HFF-Myc (cell line): ENCODE results near the gene CYP2W1.
A peak's percentile ranks its signal among the peaks of the same experiment; 100 is the strongest.

Experiments used
- DNase-seq: peaks from one replicate; pipeline ENCODE4 v3.0.0-alpha.2; 2011; ENCODE audit warnings: low read depth; ENCODE audit errors: extremely low read depth
- H3K4me3 ChIP-seq: replicated peaks from 2 replicates; pipeline ENCODE4 v1.5.1; 2011; ENCODE audit warnings: low read depth, mild to moderate bottlenecking, control low read depth, low read length
- CTCF ChIP-seq: IDR thresholded peaks from 2 replicates; pipeline ENCODE4 v1.5.1; 2012; ENCODE audit warnings: mild to moderate bottlenecking, low read depth, low read length, control low read depth; ENCODE audit errors: missing control alignments

CYP2W1 gene

GRCh38 chr7:969403-969802, 13.6 kb upstream of the CYP2W1 start:
- no peak overlapping the region for H3K4me3 ChIP-seq
- TF ChIP-seq CTCF: no peak
- no peak for DNase-seq

- H3K4me3 ChIP-seq: no peak overlapping the region
- DNase-seq: no peak
- no peak for TF ChIP-seq CTCF
These were observed 12.2 kb upstream of the CYP2W1 start for GRCh38 chr7:970744-971143.

GRCh38 chr7:972110-972509, 10.9 kb upstream of the CYP2W1 start:
- H3K4me3 ChIP-seq: no peak overlapping the region
- no peak for DNase-seq

GRCh38 chr7:972676-973309, 10.2 kb upstream of the CYP2W1 start:
- no peak for TF ChIP-seq CTCF
- H3K4me3 ChIP-seq: no peak overlapping the region
- no peak for DNase-seq

More at GRCh38 chr7:972110-972509, 10.9 kb upstream of the CYP2W1 start:
- TF ChIP-seq CTCF: no peak

GRCh38 chr7:973312-973711, 9.7 kb upstream of the CYP2W1 start:
- H3K4me3 ChIP-seq: no peak overlapping the region
- TF ChIP-seq CTCF: no peak

GRCh38 chr7:974172-974571, 8.8 kb upstream of the CYP2W1 start:
- DNase-seq: no peak
- peak overlapping the region; percentile 94 for H3K4me3 ChIP-seq
- no peak for TF ChIP-seq CTCF

More at GRCh38 chr7:973312-973711, 9.7 kb upstream of the CYP2W1 start:
- no peak for DNase-seq
